Skeletal muscle tissue (tissue), 1 donor: ENCODE measurements around the gene ZNF730. TPM values are rescaled to one million over a fixed set of nuclear protein-coding genes. Genes with fewer than 3 reads are reported as not detected.

Experiments used
- total RNA-seq: library from RNA; depleted of rRNA; stranded (reverse); fragments of >200 nt; gene quantifications from one replicate; pipeline ENCODE4 v1.2.3, GENCODE V29; 2014

Gene ZNF730
- total RNA-seq, 1 donor from 2014 or later = 6.3 TPM

Other genes with a start within 250 kb of the ZNF730 start
- 0.52 TPM for gene ZNF728, start 113.8 kb upstream of the ZNF730 start, total RNA-seq
- gene ZNF724, start 133.4 kb downstream of the ZNF730 start, total RNA-seq = 3.7 TPM